HL-60/S4 treated with phorbol 12-myristate 13-acetate at 8.2 ng/mL for 4 days and 3 days (cell line): ENCODE data around the gene SEZ6.

Experiments
- in situ Hi-C: fragments of 300-500 bp; cut with MboI; formaldehyde crosslinking; loops from 2 replicates; pipeline ENCODE4 v1.15.0; 2022; ENCODE audit warnings: low sequenced_read_pairs

The SEZ6 gene

DNA sequence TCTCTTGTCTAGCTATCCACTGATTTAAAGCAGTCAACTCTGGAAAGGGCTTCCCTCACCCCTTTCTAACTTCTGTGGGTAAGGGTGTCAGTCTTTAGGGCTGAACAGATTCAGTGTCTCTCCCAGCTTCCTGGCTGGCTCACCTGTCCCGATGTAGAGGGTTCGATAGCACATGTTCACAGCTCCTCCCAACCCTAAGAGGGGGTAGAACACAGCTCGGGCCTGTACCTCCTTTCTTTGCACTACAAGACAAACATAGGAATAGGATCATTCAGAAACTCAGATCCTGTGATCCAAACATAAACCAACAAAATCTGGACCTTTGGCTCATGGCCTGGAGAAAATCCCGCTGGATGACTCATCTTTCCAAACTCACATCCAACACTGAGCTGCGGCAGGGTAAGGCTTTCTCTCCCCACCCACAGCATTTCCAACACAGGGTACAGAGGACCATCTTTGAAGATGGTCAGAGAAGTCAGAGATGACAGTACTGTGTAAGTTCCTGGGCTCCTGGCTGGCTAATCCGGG lies 97.1 kb downstream of the SEZ6 start:
- in situ Hi-C loops, result no loop called here

DNA sequence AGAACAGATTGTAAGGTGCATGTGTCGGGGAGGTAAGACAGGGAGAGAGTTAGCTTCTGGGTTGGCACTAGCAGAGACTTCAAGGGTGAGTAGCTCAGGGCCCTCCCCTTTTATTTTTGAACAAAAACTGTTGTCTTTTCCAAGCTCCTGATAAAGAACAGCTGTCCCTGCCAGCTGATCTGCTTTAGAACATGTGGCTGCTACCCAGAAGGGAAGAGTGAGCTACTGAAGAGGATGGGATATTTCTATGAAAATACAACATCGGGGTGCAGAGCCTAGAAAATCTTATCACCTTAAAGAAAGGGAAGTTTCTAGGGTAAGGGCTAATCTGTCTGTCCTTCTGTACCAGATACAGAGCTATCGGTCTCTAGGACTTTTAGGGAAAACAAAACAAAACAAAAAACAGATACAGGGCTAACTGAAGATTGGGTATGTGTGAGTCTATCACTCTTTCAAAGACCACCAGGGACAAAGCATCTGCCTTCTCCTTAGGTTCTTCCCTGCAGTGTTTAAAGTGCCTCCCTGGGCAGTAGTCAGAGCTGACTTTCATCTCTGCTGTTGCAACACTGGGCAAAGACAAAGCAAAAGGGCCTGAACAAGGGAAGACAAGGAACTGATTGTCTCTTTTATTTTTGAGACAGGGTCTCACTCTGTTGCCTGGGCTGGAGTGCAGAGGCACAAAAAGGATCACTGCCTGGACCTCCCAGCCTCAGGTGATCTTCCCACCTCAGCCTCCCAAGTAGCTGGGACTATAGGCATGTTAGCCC lies 97.9 kb downstream of the SEZ6 start:
- in situ Hi-C loops, result no loop called here

DNA sequence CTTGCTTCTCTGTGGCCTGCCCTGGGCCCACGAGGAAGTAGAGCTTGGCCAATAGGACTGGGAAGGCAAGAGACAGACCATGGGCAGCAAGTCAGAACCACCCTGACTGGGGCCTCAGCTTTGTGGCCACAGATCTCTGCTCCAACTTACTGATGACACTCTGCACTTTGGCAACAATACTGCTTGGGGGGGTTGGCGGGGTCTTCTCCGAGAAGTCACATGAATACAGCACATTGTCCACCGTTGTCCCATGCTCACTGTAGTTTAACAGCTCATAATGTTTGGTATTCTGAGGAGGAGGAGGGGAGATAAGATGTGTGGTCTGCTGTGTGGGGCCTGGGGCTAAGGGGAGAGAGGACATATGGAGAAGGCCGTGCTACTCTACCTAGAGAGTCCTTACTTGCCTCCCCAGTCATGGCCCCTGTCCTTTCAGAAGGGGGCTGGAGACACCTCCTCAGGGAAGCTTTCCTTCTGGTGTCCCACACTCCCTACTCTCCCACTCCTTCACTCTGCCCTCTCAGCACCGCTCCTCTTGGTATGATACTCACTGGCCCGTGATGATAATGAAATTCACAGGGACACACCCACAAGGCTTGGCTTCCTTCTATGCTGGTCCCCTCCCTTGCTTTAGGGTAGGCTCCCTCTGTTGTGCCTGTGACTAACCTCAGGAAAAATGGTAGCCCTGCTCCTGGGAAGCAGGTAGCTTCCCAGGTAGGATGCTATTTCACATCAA lies 99.0 kb downstream of the SEZ6 start:
- in situ Hi-C loops, result no loop called here

DNA sequence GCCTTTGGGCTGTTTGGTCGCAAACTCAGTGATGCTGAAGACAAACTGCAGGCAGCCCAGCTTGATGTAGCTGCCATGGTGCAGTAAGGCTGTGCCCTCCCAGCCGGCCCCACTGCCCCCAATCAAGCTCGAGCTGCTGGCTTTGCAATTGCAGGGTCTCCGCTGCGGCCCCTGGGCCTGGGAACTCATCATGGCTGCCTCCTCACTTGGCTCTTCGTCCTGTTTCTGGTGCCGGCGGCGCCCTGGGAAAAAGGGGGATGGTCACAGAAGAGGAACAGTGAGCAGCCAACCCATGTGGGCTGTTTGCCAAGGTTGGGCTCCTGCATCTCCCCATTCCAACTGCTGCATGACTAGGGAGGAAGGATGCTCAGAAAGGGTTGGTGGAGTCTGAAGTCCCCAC lies 99.6 kb downstream of the SEZ6 start:
- in situ Hi-C loops, result no loop called here
